Fibroblast of peridontal ligament (primary cell): Measurements from ENCODE around the gene LBHD2.
"Not testable (repeated sequence)": the region's sequence is repeated elsewhere in the genome, so short reads cannot be mapped to it uniquely, and the experiment has no call there.

Source experiments
- DNase-seq: peaks from one replicate; pipeline ENCODE4 v3.0.0-alpha.2; 2010; ENCODE audit errors: extremely low read depth

The LBHD2 gene

DNA sequence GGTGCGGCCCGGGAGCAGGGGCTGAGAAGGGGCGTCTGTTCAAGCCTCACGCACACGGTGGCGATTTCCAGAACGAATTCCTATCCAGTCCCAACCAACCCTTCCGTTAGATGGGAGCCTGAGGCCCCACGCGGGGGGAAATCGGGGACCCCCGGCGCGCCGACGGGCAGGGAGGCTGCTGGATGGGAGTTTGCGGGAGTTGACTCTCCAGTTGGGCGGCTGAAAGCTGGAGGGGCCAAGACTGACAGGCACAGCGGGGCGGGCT lies 20.3 kb downstream of the LBHD2 start:
- DNase-seq, result no peak

GRCh38 chr14:103104654-103105452 lies 20.8 kb downstream of the LBHD2 start:
- peak; percentile 31 for DNase-seq

- DNase-seq, result no peak
These were observed 21.7 kb downstream of the LBHD2 start for GRCh38 chr14:103105580-103106150.

DNA sequence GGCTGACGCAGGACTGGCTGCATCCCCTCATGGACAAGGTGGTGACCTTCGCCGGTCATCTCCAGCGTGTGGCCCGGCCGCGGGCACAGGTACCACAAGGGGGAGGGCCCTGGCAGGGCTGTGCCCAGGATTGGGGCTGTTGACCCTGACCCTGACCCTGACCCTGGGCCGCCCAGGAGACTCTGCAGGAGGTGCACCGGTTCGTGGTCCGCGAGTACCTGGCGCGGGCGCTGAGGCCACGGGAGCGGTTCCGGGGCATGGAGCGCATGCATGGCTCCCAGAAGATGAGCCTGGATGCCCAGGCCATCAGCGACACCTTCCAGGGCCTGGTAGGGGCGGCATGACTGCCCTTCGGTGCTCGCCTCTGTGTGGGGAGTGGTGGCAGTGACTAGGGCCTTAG lies 23.4 kb downstream of the LBHD2 start:
- no peak for DNase-seq

GRCh38 chr14:103107941-103108748 lies 24.1 kb downstream of the LBHD2 start:
- DNase-seq, result no peak

DNA sequence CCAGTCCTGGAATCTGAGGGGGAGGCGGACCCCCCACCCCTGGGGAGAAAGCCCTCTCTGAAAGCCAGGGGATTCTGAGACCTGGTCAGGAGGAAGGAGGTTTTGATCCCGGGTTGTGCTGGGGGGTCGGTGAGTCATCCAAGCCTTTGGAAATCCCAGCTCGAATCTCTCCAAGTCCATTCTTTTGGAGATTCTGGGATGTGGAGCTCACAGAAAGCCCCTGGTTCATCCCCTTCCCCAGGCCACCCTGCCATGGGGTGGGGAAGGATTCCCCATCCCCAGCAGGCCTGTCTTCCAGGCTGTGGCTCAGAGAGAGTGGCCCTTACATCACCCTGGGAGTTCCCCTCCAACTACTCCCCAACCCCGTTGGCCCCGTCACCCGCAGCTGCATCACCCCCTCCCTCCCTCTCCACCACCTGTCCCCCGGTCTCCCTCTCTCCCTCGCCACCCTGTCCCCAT lies 24.8 kb downstream of the LBHD2 start:
- no peak for DNase-seq

GRCh38 chr14:103109535-103110441 lies 25.8 kb downstream of the LBHD2 start:
- DNase-seq, result peak; percentile 12

- no peak for DNase-seq
These were observed 26.7 kb downstream of the LBHD2 start for GRCh38 chr14:103110681-103111231.

DNA sequence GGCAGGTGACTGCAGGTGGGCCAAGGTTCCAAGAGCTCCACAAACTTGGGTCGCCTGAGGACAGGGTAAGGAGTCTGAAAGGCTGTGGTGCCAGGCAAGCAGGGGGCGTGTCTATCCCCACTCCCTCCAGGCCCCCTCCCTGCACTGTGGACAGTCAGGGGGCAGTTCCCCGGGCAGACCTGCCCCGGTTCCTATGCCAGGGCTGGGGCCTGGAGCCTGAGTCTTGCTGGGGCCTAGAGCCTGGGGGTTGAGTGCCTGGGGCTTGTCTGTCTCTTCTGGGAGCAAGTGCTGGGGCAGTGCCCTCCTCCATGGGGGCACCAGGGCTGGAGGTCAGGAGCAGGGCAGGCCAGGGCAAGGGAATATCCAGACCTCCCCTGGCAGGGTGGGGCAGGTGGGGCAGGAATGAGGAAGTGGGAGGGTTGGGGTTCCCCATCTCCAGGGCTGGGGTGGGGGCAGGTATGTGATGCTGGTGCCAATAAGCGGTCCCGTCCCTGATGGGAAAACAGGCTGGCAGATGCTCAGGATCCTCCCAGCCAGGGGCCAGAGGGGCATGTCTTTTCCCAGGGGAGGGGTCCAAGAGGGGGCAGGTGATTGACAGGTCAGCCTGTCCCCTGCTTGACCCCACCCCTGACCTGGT lies 27.3 kb downstream of the LBHD2 start:
- no peak for DNase-seq

GRCh38 chr14:103112400-103113243 lies 28.6 kb downstream of the LBHD2 start:
- DNase-seq, result no peak

DNA sequence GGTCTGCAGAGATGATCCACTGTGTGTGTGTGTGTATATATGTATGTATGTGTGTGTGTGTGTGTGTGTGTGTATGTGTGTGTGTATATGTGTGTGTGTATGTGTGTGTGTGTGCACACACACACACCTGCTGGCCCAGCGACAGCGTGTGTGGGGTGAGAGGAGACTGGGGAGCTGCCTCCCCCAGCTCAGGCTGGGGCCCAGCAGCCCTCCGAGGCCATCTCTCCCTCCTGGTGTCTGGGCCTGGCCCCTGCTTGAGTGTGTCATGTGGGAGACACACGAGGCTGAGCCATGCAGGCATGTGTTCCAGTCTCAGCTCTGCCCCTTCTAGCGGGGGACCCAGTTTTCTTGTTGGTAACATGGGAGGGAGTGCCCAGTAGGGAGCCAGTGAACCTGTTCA lies 29.3 kb downstream of the LBHD2 start:
- no peak for DNase-seq

DNA sequence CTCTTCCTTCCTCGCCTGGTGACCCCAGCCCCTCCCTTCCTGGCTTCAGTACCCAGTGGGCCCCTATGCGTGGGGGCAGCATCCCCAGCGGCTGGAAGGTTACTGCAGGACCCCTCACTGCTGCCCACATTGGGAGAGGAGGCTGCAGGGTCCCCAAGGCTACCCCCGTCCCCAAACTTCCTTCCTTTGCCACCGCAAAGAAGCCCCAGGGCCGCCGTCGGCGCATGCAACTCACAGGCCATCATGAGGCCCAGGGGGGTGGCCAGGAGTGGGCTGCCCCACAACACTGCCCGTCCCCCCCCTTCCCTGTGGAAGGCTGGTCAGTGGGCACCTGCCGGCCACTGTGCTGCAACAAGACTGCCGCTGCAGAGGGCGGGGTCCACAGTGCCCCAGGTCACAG lies 29.8 kb downstream of the LBHD2 start:
- DNase-seq, result no peak

DNA sequence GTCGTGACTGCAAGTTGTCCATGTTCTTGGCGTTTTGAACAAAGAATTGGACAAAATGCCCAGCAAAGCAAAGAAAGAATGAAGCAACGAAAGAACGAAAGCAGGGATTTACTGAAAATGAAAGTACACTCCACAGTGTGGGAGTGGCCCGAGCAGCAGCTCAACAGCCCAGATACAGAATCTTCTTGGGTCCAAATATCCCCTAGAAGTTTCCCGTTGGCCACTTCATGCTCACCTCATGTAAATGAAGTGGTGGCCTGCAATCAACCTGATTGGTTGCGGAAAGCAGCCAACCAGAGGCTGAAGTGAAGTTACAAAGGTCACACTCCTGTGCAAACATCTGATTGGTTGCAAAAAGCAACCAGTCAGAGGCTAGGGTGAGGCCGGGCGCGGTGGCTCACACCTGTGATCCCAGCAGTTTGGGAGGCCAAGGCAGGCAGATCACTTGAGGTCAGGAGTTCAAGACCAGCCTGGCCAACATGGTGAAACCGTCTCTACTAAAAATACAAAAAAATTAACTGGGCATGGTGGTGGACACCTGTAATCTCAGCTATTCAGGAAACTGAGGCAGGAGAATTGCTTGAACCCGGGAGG lies 31.2 kb downstream of the LBHD2 start:
- peak; percentile 25 for DNase-seq

DNA sequence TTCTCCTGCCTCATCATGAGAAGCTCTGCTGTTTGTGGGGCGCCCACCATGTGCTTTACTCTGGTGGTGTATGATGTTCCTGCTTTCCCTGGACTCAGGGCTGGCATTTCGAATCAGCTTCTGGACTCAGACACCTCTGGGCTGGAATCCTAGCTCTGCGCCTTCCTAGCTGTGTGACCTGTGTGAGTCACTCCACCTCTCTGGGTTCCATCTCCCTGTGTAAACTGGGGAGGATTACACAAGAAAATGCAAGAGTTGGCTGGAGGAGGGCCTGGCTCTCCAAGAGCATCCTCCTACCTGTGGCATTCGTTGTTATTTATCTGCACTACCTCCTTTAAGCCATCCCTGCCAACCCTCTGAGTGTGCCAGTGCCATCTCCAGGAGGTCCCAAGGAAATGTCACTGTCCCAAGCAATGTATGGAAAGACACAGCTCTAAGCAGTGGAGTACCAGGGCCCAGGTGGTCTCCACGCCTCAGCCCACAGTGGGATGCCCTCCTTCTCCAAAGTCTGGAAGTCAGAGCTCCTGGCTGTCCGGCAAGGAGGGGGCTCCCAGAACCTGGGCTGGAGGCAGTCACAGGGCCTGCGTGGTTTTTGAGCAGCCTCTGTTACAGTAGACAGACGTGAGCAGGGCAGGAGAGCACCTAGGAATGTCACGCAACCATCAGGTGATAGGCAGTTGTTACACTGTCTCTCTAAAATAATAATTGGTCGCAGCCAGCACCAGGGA lies 32.0 kb downstream of the LBHD2 start:
- DNase-seq, result no peak

DNA sequence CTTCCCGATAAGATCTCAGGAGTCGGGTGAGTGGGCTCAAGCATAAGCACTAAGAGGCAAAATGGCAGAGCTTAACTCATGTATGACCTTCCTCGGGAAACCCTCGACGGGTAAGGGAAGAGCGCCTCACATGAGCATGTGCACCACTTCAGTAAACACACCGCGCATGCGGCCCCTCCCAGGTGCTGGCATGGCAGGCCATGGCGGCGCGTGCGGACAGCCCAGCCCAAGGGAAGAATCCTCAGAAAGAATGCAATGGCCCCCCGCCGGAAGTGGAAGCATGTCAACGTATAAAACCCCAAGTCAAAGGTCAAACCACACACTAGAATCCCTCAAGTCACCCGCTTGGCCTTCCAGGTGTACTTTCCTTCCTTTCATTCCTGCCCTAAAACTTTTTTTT lies 32.6 kb downstream of the LBHD2 start:
- no peak for DNase-seq

- not testable (repeated sequence) for DNase-seq
These were observed 33.5 kb downstream of the LBHD2 start for GRCh38 chr14:103117499-103117898.

- DNase-seq, result peak; percentile 61
These were observed 34.1 kb downstream of the LBHD2 start for GRCh38 chr14:103118018-103118662.

GRCh38 chr14:103118663-103119404 lies 34.8 kb downstream of the LBHD2 start:
- no peak for DNase-seq
